Right kidney (tissue), 1 donor: ENCODE results near the gene USP51.
"Not testable (repeated sequence)": the region's sequence is repeated elsewhere in the genome, so short reads cannot be mapped to it uniquely, and the experiment has no call there.

Source experiments
- DNase-seq: peaks from one replicate; pipeline ENCODE4 v3.0.0-alpha.2; 2016

USP51 gene

GRCh38 chrX:55465108-55465507 lies 24.5 kb downstream of the USP51 start:
- DNase-seq, result not testable (repeated sequence)

GRCh38 chrX:55464050-55464449 lies 25.6 kb downstream of the USP51 start:
- DNase-seq, result not testable (repeated sequence)

- DNase-seq, result not testable (repeated sequence)
Observed at GRCh38 chrX:55459926-55460325, 29.7 kb downstream of the USP51 start.

GRCh38 chrX:55459426-55459825 lies 30.2 kb downstream of the USP51 start:
- not testable (repeated sequence) for DNase-seq

- DNase-seq, result not testable (repeated sequence)
Observed at GRCh38 chrX:55455708-55456107, 33.9 kb downstream of the USP51 start.

DNA sequence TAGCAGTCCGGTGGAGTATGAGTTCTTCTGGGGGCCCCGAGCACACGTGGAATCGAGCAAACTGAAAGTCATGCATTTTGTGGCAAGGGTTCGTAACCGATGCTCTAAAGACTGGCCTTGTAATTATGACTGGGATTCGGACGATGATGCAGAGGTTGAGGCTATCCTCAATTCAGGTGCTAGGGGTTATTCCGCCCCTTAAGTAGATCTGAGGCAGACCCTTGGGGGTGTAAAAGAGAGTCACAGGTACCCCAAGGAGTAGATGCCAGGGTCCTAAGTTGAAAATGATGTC lies 36.9 kb downstream of the USP51 start:
- peak; percentile 5 for DNase-seq

GRCh38 chrX:55451990-55452832 lies 37.4 kb downstream of the USP51 start, which contains the start of gene MAGEH1:
MAGEH1 (plus strand) TSS chrX:55452127; CDS start chrX:55452375, 248 bp downstream.
- peak; percentile 66 for DNase-seq

DNA sequence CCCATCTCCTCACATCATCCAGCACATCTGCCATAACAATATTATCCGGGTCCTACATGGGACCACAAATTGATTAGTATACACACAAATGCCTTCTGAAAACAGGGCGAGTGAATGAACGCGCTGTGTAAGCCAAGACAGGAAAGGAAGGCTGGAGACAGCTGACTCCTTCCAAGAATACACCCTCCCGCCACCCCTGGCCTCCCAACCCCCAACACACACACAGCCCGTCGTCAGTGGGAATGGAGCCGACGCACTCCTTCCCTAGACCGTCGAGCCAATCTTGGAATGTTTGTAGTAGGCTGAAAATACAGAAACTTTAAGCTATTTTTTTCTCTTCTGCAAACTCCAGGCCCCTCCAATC lies 38.0 kb downstream of the USP51 start:
- DNase-seq, result no peak

GRCh38 chrX:55451141-55451540 lies 38.5 kb downstream of the USP51 start:
- no peak for DNase-seq

- DNase-seq, result no peak
Observed at GRCh38 chrX:55450259-55450658, 39.4 kb downstream of the USP51 start.

- not testable (repeated sequence) for DNase-seq
Observed at GRCh38 chrX:55443468-55443867, 46.2 kb downstream of the USP51 start.
